Tibial artery (tissue), 4 donors: Measurements from ENCODE around the gene POTEI.
"Not testable (repeated sequence)": the region's sequence is repeated elsewhere in the genome, so short reads cannot be mapped to it uniquely, and the experiment has no call there.

ENCODE experiments used
- DNase-seq, 2 donors: peaks; one replicate each; pipeline ENCODE4 v3.0.0-alpha.2; 2019
- H3K27ac ChIP-seq, 2 donors: fragments of 200-600 bp; sonication (generic) in 1 of 2; 1 replicate in 1 of 2; 2 replicates in 1 of 2; pipeline ENCODE4 v1.5.1; 2018 to 2019; ENCODE audit warnings: mild to moderate bottlenecking in 1 of 2
- H3K27me3 ChIP-seq, 2 donors: fragments of 200-600 bp; sonication (generic) in 1 of 2; one replicate each; pipeline versions ENCODE4 v1.5.1 to v1.6.0; 2016 to 2019
- H3K36me3 ChIP-seq, 3 donors: fragments of 200-600 bp; sonication (generic) in 2 of 3; one replicate each; pipeline ENCODE4 v1.5.1; 2016 to 2019; ENCODE audit warnings: mild to moderate bottlenecking in 2 of 3
- H3K4me1 ChIP-seq, 4 donors: fragments of 200-600 bp; sonication (generic) in 2 of 4; 1 replicate in 3 of 4; 2 replicates in 1 of 4; pipeline ENCODE4 v1.5.1; 2016 to 2019
- H3K4me3 ChIP-seq, 2 donors: fragments of 200-600 bp; sonication (generic) in 1 of 2; 1 replicate in 1 of 2; 2 replicates in 1 of 2; pipeline ENCODE4 v1.5.1; 2018 to 2019; ENCODE audit warnings: mild to moderate bottlenecking in 2 of 2
- H3K9me3 ChIP-seq, 3 donors: fragments of 200-600 bp; sonication (generic) in 1 of 3; one replicate each; pipeline ENCODE4 v1.5.1; 2016 to 2019
- intact Hi-C: fragments of 100-400 bp; cut with DNase I; formaldehyde crosslinking; loops from one replicate; pipeline ENCODE4 v1.15.0; 2023; ENCODE audit warnings: low total_unique reads

The POTEI gene

GRCh38 chr2:130509228-130509627 is at the start of gene POTEI:
Gene POTEI, minus strand, starts transcription at chr2:130509328. Its CDS starts 93 bp downstream, at chr2:130509235.
- DNase-seq, H3K4me3 ChIP-seq, H3K9me3 ChIP-seq, H3K4me1 ChIP-seq, intact Hi-C loops, H3K27me3 ChIP-seq, H3K27ac ChIP-seq, H3K36me3 ChIP-seq: not testable (repeated sequence)

DNA sequence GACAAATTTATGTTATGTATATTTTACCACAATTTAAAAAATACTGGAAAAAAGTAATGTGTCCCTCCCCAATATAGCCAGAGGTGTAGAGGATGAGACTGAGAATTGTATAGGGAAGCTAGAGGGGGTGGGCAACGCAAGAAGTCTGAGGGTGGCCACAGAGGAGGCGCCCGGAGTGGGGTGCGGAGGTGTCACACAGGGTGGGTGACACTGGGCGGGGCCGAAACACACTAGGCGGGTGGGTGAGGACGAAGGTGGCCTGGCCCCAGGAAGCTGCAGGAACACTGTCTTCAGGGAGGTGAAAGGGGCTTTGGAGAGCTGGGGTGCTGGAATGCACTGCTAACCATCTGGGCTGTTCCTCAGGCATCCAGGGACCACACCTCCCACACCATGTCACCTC is 47.3 kb upstream of the POTEI start:
- H3K4me1 ChIP-seq, H3K27ac ChIP-seq, H3K4me3 ChIP-seq, H3K36me3 ChIP-seq, H3K27me3 ChIP-seq, H3K9me3 ChIP-seq, intact Hi-C loops, DNase-seq: not testable (repeated sequence)

GRCh38 chr2:130554178-130554577 is 45.0 kb upstream of the POTEI start:
- DNase-seq, intact Hi-C loops: not testable (repeated sequence)

DNA sequence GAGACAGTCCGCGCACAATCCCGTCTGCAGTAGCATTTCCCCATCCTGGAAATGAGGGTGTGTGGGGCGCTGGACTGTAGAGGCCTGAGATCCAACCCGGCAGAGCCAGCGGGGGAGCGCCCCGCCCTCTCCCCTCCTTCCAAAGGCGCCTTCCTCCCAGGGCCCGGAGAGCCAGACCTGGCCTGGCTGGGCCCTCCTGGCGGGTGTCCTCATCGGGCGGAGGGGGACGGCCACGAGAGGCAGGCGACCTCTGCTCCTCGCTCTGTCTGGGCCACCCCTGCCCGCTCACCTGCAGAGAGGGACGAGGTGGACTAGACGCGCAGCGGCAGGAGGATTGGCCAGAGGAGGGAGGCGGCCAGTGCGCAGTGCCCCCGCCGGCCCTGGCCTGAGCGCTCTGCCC is 40.3 kb upstream of the POTEI start:
- H3K4me3 ChIP-seq, H3K27ac ChIP-seq, intact Hi-C loops, DNase-seq, H3K4me1 ChIP-seq, H3K36me3 ChIP-seq, H3K27me3 ChIP-seq, H3K9me3 ChIP-seq: not testable (repeated sequence)

More at GRCh38 chr2:130554178-130554577, 45.0 kb upstream of the POTEI start:
- H3K27me3 ChIP-seq, H3K9me3 ChIP-seq, H3K27ac ChIP-seq, H3K4me1 ChIP-seq, H3K36me3 ChIP-seq, H3K4me3 ChIP-seq: not testable (repeated sequence)

DNA sequence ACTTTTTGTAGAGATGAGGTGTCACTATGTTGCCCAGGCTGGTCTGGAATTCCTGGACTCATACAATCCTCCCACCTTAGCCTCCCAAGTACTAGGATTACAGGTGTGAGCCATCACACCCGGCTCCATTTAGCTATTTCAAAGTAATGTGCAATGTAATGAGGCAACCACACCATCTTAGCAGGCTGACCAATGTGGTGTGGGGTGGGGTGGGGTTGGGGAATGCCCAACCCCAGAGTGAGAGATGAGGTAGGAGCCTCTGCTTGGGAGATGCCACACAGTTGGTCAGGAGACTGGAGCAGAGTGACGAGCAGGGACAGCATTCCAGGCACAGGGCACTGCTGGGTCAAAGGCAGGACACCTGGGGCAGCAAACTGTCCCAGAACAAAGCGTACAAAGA is 39.3 kb upstream of the POTEI start:
- H3K36me3 ChIP-seq, H3K4me1 ChIP-seq, H3K9me3 ChIP-seq, H3K4me3 ChIP-seq, intact Hi-C loops, H3K27me3 ChIP-seq, H3K27ac ChIP-seq, DNase-seq: not testable (repeated sequence)

DNA sequence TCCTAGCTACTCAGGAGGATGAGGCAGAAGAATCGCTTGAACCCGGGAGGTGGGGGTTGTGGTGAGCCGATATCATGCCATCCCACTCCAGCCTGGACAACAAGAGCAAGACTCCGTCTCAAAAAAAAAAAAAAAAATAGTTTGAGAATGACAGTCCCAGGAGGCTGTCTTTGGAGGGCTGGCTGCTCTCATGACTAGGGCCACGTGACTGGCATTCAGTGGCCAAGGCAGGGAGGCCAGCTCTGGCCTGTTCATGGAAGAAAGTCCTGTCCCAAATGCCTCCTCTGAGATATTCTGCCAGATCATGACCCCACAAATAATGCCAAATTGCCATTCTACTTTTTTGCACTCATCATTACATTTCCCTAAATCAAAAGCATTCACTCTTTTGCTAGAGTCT is 35.9 kb upstream of the POTEI start:
- not testable (repeated sequence) for H3K4me1 ChIP-seq

GRCh38 chr2:130543785-130544528 is 34.8 kb upstream of the POTEI start:
- H3K9me3 ChIP-seq, DNase-seq, H3K4me1 ChIP-seq, H3K36me3 ChIP-seq, H3K27me3 ChIP-seq, H3K4me3 ChIP-seq, intact Hi-C loops, H3K27ac ChIP-seq: not testable (repeated sequence)

More for the DNA sequence above, 35.9 kb upstream of the POTEI start:
- H3K36me3 ChIP-seq, intact Hi-C loops, H3K4me3 ChIP-seq, DNase-seq, H3K9me3 ChIP-seq, H3K27ac ChIP-seq, H3K27me3 ChIP-seq: not testable (repeated sequence)

GRCh38 chr2:130542789-130543188 is 33.7 kb upstream of the POTEI start:
- H3K36me3 ChIP-seq, H3K9me3 ChIP-seq, H3K27ac ChIP-seq, intact Hi-C loops, H3K4me3 ChIP-seq, DNase-seq, H3K4me1 ChIP-seq, H3K27me3 ChIP-seq: not testable (repeated sequence)

GRCh38 chr2:130538271-130538670 is 29.1 kb upstream of the POTEI start:
- H3K4me3 ChIP-seq, H3K27ac ChIP-seq, H3K4me1 ChIP-seq, H3K36me3 ChIP-seq, H3K27me3 ChIP-seq, H3K9me3 ChIP-seq, DNase-seq, intact Hi-C loops: not testable (repeated sequence)

DNA sequence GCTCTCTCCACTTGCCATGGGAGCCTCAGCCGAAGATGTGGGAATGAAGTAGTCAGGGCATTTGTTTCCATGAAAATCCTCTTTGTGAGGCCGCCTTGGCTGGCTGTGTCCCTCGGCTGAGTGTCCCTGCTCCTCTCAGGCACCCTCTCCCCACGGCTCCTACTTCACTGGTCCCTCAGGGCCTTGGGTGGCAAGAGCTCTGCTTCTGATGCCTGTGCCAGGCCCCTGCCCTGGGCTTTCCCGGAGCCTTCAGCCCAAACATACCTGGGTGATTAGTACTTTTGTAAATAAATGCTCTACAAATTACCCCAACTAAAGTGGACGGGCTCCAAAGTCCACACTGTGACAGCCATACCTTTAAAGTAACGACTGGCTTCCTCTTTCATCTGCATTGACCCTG is 27.5 kb upstream of the POTEI start:
- DNase-seq, H3K27me3 ChIP-seq, H3K4me1 ChIP-seq, H3K9me3 ChIP-seq, H3K27ac ChIP-seq, H3K36me3 ChIP-seq, H3K4me3 ChIP-seq, intact Hi-C loops: not testable (repeated sequence)

DNA sequence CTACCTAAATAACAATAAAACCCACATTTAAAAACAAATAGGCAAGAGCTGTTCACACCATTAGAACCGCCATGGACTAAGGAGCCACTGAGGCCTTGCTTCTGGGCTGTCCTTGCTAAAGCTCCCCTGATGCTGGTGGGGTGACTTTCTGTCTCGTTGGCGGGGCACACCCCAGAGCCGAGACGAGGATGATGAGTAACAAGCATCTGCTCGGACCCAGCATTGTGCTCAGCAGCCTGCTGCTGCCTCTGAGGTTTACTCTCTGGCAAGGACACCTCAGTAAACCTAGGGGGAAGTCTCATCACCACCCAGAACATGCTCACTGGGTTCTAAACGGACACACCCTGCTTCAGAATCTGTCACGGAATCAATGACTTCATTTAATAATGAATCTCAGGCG is 22.5 kb upstream of the POTEI start:
- H3K9me3 ChIP-seq, H3K27me3 ChIP-seq, DNase-seq, H3K4me3 ChIP-seq, H3K27ac ChIP-seq, intact Hi-C loops, H3K4me1 ChIP-seq, H3K36me3 ChIP-seq: not testable (repeated sequence)

GRCh38 chr2:130531225-130531624 is 22.1 kb upstream of the POTEI start:
- intact Hi-C loops, DNase-seq, H3K27me3 ChIP-seq, H3K4me3 ChIP-seq, H3K4me1 ChIP-seq, H3K9me3 ChIP-seq, H3K27ac ChIP-seq, H3K36me3 ChIP-seq: not testable (repeated sequence)

GRCh38 chr2:130530212-130530611 is 21.1 kb upstream of the POTEI start:
- H3K9me3 ChIP-seq, intact Hi-C loops, H3K4me3 ChIP-seq, H3K27ac ChIP-seq, H3K36me3 ChIP-seq, H3K4me1 ChIP-seq, H3K27me3 ChIP-seq, DNase-seq: not testable (repeated sequence)

GRCh38 chr2:130529545-130529944 is 20.4 kb upstream of the POTEI start:
- H3K4me3 ChIP-seq, H3K4me1 ChIP-seq, H3K36me3 ChIP-seq, H3K27ac ChIP-seq, H3K9me3 ChIP-seq, intact Hi-C loops, H3K27me3 ChIP-seq, DNase-seq: not testable (repeated sequence)

GRCh38 chr2:130527365-130527967 is 18.3 kb upstream of the POTEI start:
- intact Hi-C loops, DNase-seq: not testable (repeated sequence)

More at GRCh38 chr2:130527365-130527967, 18.3 kb upstream of the POTEI start:
- H3K4me1 ChIP-seq, H3K4me3 ChIP-seq, H3K36me3 ChIP-seq, H3K27me3 ChIP-seq, H3K27ac ChIP-seq, H3K9me3 ChIP-seq: not testable (repeated sequence)
